ENCODE data around the gene RACGAP1. TPM values are rescaled to one million over a fixed set of nuclear protein-coding genes. Genes with fewer than 3 reads are reported as not detected.

Gene RACGAP1
- total RNA-seq, 1 donor, result 69.1 TPM

DNA sequence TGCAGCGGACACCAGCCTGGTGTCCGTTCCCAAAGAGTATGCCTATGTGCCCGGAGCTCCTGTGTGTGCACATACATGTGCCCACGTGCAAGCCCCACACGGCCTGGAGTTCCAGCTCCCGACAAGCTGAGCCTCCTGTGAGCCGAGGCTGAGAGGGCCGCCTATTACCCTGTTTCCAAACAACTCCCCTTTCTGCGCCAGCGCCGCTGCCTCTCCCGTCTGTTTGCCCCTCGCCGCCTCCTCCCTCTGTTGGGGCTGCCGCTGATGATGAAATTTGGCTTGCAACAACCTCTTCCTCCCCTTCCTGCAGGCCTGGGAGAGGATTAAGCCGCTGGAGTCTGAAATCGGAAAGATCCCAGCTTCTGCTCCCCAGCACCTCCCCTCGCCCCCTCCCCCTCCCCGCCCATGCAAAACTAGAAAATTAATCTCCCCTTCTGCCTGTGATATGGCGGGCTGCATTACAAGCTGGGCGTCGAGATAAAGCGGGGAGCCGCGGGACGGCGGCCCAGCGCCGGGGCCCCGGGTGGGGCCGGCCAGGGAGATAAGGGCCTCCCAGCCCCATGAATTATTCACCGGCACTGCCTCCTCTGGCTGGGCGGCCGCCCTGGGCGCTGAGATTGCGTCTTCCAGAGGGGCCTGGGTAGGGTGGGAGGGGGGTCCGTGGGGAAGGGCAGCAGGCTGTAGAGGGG, 25.3 kb upstream of the RACGAP1 start:
- DNase-seq (ENCODE audit: low read depth), result peak; percentile 93
- peak overlapping the region; percentile 9 for H3K4me3 ChIP-seq (ENCODE audit: low read depth, low read length)
- TF ChIP-seq, protein P1, sequence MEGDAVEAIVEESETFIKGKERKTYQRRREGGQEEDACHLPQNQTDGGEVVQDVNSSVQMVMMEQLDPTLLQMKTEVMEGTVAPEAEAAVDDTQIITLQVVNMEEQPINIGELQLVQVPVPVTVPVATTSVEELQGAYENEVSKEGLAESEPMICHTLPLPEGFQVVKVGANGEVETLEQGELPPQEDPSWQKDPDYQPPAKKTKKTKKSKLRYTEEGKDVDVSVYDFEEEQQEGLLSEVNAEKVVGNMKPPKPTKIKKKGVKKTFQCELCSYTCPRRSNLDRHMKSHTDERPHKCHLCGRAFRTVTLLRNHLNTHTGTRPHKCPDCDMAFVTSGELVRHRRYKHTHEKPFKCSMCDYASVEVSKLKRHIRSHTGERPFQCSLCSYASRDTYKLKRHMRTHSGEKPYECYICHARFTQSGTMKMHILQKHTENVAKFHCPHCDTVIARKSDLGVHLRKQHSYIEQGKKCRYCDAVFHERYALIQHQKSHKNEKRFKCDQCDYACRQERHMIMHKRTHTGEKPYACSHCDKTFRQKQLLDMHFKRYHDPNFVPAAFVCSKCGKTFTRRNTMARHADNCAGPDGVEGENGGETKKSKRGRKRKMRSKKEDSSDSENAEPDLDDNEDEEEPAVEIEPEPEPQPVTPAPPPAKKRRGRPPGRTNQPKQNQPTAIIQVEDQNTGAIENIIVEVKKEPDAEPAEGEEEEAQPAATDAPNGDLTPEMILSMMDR (IDR thresholded peaks at IDR 0.05; ENCODE audit: insufficient read depth, low read depth, low read length), result no peak

DNA sequence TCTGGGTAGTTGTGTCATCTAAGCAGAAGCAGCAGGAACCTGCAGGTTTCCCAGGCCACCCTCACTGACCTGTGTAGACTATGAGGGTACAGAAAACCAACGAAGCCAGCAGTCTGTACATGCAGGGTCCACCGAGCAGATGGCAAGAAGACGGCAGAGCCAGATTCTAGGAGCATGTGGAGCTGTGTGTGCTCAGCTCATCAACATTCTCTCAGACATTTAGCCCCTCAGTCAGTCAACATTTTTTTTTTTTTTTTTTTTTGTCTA, 24.8 kb upstream of the RACGAP1 start:
- peak overlapping the region; percentile 9 for H3K4me3 ChIP-seq (ENCODE audit: low read depth, low read length)
- no peak for DNase-seq (ENCODE audit: low read depth)
- TF ChIP-seq, protein P1 (IDR thresholded peaks at IDR 0.05; ENCODE audit: insufficient read depth, low read depth, low read length), result no peak

DNA sequence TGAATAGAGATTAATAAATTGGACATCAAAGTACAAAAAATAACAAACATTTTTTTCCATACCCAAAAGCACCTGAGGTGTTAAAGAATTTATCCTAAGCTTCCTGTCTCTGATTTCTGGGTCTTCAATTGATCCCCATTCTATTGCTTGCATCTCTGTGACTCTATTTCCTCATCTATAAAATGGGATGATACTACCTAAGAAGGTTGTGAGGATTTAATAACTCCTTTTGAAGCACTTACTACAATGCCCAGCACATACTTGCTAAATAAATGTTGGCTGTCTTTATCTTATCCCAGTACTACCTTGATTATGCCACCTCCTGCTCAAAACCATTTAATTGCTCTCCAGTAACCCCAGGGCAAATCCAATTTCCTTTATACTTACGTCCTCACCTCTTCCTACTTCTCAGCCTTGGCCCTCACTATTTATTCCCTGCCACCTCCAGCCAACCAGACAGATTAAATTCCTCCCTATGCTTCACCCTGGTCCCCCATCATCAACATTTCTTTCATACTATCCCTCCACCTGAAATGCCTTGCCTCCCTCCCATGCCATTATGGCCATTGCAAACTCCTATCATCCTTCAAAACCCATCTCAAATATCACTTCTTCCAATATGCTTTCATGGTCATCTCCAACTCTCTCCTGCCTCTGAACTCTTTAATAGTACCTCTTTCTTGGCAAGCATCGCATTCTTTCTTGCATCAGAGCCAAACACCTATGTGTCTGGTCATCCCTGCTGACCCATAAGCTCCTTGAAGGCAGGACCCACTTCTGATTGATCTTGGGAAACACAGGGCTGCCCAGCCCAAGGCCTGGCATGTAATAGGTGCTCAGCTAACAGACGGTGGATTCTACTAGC, 24.2 kb upstream of the RACGAP1 start:
- DNase-seq (ENCODE audit: low read depth), result no peak
- H3K4me3 ChIP-seq (ENCODE audit: low read depth, low read length), result no peak overlapping the region
- TF ChIP-seq, protein P1 (IDR thresholded peaks at IDR 0.05; ENCODE audit: insufficient read depth, low read depth, low read length), result no peak

DNA sequence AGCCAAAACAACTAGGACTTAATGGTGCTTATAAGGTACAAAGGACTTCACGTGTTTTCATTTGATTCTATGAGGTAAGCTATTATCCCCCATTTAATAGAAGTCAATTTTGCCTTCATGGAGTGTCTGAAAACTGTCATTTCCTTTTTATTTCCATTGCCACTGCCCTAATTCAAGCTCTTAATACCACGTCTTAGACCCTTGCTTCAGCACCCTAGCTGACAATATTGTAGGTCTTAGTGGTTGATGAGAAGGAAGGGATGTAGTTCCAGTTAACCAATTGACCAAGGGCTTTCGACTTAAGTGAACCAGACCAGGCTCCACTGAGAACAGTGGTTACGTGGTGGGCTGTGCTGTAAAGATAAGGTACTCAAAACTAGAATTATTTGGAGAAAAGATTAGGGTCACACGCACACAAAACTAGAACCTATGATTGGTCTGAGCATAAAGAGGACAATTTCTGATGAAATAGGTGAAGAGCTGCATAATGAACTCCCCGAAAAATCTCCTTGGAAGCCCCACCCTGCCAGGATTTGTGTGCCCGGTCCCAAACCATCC, 22.5 kb upstream of the RACGAP1 start:
- TF ChIP-seq, protein P1 (IDR thresholded peaks at IDR 0.05; ENCODE audit: insufficient read depth, low read depth, low read length), result no peak
- no peak for DNase-seq (ENCODE audit: low read depth)
- H3K4me3 ChIP-seq (ENCODE audit: low read depth, low read length), result no peak overlapping the region

DNA sequence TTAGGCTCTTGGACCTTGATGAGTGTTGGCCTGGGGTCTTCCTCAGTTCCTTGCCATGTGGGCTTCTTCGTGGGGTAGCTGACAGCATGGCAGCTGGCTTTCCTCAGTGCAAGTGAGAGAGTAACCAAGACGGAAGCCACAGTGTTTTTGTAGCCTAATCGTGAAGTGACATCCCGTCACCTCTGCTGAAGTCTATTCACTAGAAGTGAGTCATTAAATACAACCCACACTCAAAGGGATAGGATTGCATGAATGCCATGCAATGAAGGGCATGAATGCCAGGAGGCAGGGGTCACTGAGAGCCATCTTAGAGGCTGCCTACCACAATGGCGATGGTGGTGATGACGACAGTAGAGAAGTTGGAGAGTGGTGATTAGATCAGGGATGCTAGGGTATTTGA, 18.6 kb upstream of the RACGAP1 start:
- no peak for DNase-seq (ENCODE audit: low read depth)
- no peak overlapping the region for H3K4me3 ChIP-seq (ENCODE audit: low read depth, low read length)
- TF ChIP-seq, protein P1 (IDR thresholded peaks at IDR 0.05; ENCODE audit: insufficient read depth, low read depth, low read length), result no peak

DNA sequence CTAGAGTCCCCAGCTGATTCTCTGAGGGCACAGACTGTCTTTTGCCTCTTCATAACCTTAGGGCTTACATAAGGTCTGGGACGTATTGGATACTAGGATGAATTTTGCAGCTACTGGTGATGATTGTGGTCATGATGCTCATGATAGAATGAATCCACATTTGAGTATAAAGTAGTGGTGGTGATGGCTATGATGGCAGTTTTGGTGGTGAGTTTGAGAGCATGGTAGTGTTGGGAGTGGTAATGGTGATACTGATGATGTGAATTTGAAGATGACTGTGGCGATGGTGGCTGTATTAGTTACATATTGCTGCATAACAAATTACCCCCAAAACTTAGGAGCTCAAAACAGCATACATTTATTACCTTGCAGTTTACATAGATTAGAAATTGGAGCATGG, 18.0 kb upstream of the RACGAP1 start:
- no peak overlapping the region for H3K4me3 ChIP-seq (ENCODE audit: low read depth, low read length)
- no peak for DNase-seq (ENCODE audit: low read depth)
- TF ChIP-seq, protein P1 (IDR thresholded peaks at IDR 0.05; ENCODE audit: insufficient read depth, low read depth, low read length), result no peak
